ENCODE results near the gene UROS.

Gene UROS

DNA sequence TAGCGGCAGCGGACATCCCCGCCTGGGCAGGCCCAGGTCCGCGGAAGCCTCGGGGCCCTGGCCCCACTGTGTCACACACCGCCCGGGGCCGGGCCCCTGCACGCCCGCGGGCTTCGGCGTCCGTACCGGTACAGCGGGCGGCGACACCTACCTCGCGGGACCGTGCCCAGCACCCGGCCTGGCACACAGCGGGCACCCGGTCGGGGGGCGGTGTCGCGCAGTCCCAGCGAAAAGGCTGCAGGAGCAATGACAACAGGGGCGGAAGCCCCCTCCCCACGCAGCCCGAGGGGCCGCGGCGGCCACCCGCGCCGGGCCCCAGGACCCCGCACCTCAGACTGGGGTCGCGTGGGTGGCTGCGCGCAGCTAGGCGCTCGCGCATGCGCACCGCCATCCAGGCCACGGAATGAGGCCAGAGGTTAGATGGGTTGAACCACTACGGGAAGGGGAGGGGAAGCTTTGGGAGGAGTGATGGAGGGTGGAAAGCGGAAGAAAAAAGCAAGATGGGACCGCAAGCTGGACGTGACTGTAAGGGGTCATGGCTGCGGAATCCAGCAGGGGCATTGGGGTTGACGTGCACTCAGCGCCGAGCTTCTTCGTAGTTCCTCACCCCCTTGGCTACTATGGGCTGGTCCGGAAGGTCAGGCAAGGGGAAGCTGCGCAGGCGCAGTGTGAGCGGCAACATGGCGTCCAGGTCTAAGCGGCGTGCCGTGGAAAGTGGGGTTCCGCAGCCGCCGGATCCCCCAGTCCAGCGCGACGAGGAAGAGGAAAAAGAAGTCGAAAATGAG, at the start of gene UROS, which contains the start of gene BCCIP:
Gene UROS, minus strand, starts transcription at position 381 of the 785 bp plus-strand sequence. CDS start 6,759 bp downstream, outside the sequence.
Gene BCCIP, plus strand, starts transcription at position 669 of the 785 bp plus-strand sequence. Its CDS starts 12 bp downstream, at position 681.
- DNase-seq: peak; percentile 91

DNA sequence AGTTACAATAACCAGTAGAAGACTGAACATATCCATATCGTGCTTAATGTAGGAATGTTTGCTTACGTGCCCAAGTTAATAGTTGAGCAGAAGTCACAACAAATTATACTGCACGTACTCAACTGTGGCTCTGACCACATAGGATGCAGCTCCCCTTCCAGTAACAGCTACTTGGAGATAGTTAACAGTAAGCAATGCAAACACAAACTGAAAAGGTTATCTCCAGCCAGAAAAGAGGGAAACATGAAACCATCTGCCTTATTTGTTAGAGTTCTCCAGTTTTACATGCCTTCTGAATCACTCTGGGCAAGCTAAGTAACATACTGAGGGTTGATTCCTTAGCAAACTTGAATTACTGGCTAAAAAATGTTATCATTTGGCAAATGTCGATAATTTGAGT, 48.3 kb upstream of the UROS start:
- no peak for DNase-seq

DNA sequence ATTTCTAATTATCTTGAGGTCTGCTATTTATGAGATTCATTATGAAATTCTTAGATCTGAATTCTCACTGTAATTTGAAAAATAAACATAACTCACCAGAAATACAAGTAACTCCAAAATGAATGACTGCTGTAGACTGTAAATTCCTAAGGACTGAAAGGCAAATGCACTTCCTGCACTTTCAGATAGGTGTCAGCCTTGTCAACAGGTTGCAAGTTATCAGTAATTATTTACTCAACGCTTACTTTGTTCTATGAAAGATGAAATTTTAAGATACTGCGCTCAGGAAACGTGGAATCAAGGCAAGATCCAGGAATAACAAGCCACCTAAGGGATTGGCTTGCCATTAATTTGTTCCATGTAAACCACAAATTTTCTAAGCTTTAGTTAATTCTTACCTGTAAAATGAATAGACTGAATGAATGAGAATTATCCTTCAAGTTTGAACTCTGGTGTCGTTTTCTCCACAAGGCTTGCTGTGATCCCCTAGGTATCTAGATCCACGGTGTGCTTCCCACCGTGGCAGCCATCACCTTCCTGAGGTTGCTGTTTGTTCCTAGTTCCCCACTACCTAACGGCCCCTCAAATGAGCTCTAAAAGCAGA, 45.4 kb upstream of the UROS start:
- DNase-seq: peak; percentile 33

- DNase-seq: no peak
Observed at GRCh38 chr10:125866421-125867029, 43.5 kb upstream of the UROS start.

- no peak for DNase-seq
Observed at GRCh38 chr10:125865120-125865519, 42.1 kb upstream of the UROS start.

GRCh38 chr10:125859128-125859817, 36.2 kb upstream of the UROS start:
- DNase-seq: no peak

DNA sequence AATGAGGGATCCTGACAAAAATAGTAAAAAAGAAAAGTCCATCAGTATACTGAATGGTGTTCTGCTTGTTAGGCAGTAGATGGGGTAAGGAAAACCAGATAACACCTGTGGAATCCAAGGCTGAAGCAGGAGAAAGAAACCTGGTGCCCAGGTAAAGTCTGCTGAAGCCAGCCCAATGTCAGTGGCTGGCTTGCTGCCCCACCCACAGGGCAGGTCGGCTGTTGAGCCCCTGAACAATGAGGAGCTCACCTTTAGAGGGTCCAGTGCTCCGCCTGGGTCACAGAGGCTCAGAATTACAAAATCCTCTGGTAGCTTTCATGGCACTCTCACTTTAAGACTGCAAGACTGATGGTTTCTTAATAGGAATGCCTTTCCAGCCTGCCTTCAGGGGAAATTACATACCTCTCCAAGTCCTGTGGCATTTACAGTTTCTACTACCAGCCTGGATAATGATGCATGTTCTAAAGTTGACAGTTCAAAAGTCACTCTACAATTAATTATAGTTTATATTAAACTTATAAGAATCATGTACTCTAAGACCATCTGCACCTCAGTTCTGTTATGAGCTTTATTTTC, 34.2 kb upstream of the UROS start:
- no peak for DNase-seq

DNA sequence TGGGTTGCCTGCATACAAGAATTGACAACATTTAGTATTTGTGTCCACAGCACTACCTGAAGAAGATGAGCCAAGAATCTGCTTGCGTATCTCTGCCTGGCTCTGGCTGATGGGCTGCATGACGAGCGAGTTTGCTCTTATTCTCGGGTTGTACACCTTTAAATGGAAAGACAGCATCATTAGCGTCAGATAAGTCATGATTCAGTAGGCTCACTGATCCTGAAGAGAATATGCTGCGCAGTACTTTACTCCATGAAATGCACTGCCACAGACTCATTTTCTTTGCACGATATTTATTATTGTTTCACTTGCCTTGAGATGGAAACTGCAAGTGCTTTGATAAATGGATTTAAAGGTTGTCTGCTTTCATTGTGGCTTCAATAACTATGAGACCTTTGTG, 29.4 kb upstream of the UROS start:
- DNase-seq: no peak

GRCh38 chr10:125850766-125851731, 28.0 kb upstream of the UROS start:
- no peak for DNase-seq

DNA sequence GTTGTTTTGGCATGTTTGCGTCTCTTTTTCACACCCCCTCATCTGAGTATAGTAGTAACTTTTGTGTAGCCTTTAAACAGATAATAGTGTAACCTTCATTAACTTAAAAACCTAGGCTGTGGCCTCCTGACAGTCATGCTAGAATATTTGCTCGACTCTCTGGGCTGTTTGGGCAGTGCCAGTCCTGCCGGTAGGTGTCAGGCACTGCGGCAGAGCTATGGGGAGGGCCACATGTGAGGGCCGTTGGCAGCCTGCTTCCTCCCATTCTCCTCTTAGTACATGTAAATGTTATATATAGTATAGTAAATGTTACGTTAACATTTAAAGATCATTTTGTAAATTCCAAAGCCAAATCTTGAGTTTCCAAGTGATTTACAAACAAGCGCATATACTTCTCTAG, 26.4 kb upstream of the UROS start:
- no peak for DNase-seq

- DNase-seq: no peak
Observed at GRCh38 chr10:125848857-125849256, 25.8 kb upstream of the UROS start.

- no peak for DNase-seq
Observed at GRCh38 chr10:125848371-125848770, 25.3 kb upstream of the UROS start.

GRCh38 chr10:125846894-125847293, 23.8 kb upstream of the UROS start:
- DNase-seq: no peak

DNA sequence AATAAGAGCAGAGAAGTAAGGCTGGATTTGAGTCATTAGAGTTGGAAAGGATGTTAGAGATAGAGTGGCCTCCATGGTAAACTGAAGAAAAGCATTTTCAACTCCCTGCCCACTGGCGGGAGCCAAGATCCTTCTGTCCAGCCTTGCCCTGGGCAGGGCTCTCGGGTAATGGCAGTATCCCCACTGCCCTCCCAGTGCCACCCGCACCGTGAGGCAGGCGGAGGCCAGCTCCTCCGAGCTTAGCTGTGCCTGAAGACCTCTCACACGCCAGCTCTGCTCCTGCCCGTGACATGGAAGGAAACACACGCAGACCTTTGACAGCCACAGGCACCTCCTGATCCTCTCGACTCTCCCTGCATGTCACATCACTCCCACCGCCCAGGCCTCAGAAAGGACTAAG, 22.6 kb upstream of the UROS start:
- DNase-seq: no peak

DNA sequence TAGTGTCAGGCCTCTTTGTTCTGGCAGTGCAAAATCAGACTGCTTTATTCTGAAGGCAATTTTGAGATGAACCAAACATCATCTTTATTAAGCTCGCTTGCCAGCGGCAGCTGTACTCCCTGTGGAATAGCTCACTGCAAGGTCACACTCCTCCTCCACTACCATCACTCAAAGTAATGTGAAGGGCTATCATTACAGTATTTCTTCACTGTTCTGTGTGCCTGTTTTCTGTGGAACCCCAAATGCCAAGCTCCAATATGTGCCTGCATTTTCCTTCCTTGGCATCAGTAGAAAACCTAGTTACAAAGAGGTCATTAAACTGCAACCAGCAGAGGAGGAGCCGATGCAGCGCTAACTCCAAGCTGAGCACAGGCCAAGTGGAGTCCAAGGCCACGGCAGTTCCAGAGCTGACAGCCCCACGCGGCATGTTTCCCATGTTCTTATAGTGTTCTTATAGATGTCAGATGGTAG, 21.7 kb upstream of the UROS start:
- no peak for DNase-seq

DNA sequence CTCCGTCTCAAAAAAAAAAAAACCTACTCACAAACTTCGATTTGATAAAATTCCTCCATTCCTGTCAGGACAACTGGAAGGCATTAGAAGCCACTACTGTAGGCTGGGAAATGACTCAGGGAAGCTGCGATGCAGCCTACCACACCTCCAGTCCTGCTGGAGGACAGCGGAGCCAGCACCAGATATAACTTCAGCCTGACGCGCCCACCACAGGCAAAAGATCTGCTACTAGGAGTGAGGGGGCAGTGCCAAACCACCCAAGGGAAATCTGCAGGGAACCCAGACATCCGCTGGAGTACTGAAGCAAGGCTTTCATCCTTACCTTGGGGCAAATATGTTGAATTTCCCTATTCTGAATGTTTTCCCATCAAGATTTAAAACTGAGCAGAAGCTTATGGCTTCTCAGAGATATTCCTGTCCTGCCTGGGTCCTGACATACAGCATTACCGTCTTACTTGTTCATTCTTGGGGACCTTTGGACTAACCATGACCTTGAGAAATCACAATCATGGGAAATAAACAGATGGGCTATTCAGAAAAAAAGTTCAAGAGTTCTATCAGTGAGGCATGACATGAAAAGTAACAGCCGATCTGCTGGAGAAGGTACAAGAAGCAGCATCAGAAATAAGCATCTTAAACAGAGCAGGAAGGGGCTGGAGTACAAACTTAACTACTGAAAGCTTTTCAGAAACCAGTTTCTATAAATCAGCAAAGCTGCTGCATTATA, 20.7 kb upstream of the UROS start:
- DNase-seq: no peak

GRCh38 chr10:125840955-125841354, 17.9 kb upstream of the UROS start:
- no peak for DNase-seq

DNA sequence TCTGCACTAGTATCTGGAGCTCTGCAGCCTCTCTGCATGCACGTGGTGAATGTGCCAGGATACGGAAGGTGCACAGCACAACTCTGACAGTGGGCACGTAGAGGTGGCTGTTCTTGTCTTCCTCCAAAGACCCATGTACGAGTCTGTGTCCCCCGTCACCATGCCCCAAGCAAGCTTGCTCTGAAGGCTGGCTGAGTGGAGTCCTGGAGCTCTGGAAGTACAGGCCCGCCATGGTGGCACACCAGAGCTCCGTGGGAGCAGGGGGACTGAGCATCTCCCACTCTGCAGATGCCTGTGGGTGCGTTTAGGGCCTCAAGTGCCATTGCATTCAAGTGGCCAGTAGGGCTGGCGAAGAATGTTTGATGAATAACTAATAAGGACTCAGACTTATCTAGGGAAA, 17.3 kb upstream of the UROS start:
- no peak for DNase-seq

DNA sequence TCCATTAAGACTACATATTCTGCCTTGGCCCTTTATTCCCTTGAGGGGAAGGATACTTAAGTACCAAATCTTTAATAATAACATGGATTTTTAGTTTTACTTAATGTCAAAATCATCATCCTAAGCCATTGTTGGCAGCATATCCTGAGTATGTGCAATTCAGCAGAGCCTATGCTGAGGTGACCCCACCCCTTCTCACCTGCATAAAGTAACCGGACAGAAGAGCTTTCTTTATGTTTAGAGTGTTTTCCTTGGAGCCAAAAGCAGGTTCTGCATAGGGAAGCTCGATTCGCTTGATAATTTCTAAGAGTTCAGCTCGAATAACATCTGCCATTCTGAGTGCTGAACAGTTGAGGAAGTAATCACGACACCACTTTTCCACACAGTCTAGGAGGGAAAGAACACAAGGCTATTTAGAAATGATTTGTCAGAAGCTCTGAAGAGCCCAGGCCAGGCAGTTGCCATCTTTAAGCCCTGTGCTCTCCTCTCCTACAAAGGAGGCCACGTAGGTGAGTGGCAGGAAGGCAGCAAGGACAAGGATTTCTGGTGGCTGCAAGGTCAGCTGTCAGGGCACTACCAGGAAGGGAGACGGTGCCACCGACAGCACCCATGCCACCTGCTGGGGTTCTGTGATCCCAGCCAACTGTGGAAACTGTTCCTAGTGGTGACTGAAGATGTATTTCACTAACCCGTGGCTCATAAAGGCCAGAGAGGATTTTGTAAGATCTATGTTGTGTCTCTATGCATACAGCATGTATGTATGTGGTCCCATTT, 15.9 kb upstream of the UROS start:
- no peak for DNase-seq

DNA sequence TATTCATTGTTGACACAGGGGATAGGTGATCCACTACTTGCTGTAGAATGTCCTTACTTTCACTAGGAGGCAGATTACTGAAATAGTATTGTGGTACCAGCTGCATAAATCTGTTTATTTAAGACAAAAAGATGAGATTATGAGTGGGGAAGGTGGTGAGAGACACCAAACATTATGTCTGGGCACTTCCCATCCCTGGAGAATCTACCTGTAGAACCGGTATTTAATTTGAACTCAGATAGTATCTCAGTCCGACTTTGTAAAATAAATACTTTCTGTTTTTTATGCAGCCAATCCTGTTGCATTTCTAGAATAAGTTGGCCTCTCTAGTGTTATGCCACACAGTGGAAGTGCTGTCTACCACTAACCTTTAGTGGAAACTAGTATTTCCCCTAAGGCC, 13.7 kb upstream of the UROS start:
- DNase-seq: no peak

All from CD4-positive, alpha-beta T cell treated with Interleukin-17A for 1 hour (primary cell).